HEK293 (cell line): ENCODE measurements around the gene PRR13.

Experiments used
- ELK4 ChIP-seq: IDR thresholded peaks from 2 replicates; pipeline ENCODE4 v1.6.1; 2011; ENCODE audit warnings: mild to moderate bottlenecking, low read depth, low read length, borderline replicate concordance
- GLI2 ChIP-seq: fragments of 450-650 bp; formaldehyde crosslinking; IDR thresholded peaks from 2 replicates; pipeline ENCODE4; 2017; ENCODE audit warnings: missing biosample characterization, missing genetic modification characterization, low read depth, borderline replicate concordance
- GLI4 ChIP-seq: fragments of 450-650 bp; formaldehyde crosslinking; IDR thresholded peaks from 2 replicates; pipeline ENCODE4 v1.5.1; 2016; ENCODE audit warnings: missing biosample characterization, missing genetic modification characterization
- HIC1 ChIP-seq: fragments of 450-650 bp; formaldehyde crosslinking; IDR thresholded peaks from 2 replicates; pipeline ENCODE4 v1.5.1; 2016; ENCODE audit warnings: missing biosample characterization, missing genetic modification characterization
- INSM2 ChIP-seq: fragments of 450-650 bp; formaldehyde crosslinking; IDR thresholded peaks from 2 replicates; pipeline ENCODE4 v1.5.1; 2016; ENCODE audit warnings: missing biosample characterization, missing genetic modification characterization
- KLF16 ChIP-seq: fragments of 450-650 bp; formaldehyde crosslinking; IDR thresholded peaks from 2 replicates; pipeline ENCODE4 v1.5.1; 2017; ENCODE audit warnings: missing biosample characterization, missing genetic modification characterization
- REPIN1 ChIP-seq: fragments of 450-650 bp; formaldehyde crosslinking; IDR thresholded peaks from 2 replicates; pipeline ENCODE4 v1.5.1; 2017; ENCODE audit warnings: missing biosample characterization, missing genetic modification characterization, low read depth
- SP2 ChIP-seq: fragments of 450-650 bp; formaldehyde crosslinking; IDR thresholded peaks from 2 replicates; pipeline ENCODE4 v1.5.1; 2016; ENCODE audit warnings: missing biosample characterization, missing genetic modification characterization
- TCF7L2 ChIP-seq: IDR thresholded peaks from 2 replicates; pipeline ENCODE4 v1.6.1; 2011; ENCODE audit warnings: low read depth, mild to moderate bottlenecking, inconsistent platforms, low read length, moderate library complexity, borderline replicate concordance
- ZBTB48 ChIP-seq: fragments of 450-650 bp; formaldehyde crosslinking; IDR thresholded peaks from 2 replicates; pipeline ENCODE4 v1.5.1; 2016; ENCODE audit warnings: missing biosample characterization, missing genetic modification characterization
- ZNF133 ChIP-seq: fragments of 450-650 bp; formaldehyde crosslinking; IDR thresholded peaks from 2 replicates; pipeline ENCODE4 v1.5.1; 2016; ENCODE audit warnings: missing biosample characterization, missing genetic modification characterization
- ZNF16 ChIP-seq: fragments of 450-650 bp; formaldehyde crosslinking; IDR thresholded peaks from 2 replicates; pipeline ENCODE4 v1.5.1; 2016; ENCODE audit warnings: low read depth, missing biosample characterization, missing genetic modification characterization
- ZNF223 ChIP-seq: fragments of 450-650 bp; formaldehyde crosslinking; IDR thresholded peaks from 2 replicates; pipeline ENCODE4 v1.5.1; 2016; ENCODE audit warnings: missing biosample characterization, missing genetic modification characterization
- ZNF23 ChIP-seq: fragments of 450-650 bp; formaldehyde crosslinking; IDR thresholded peaks from 2 replicates; pipeline ENCODE4 v1.5.1; 2016; ENCODE audit warnings: missing biosample characterization, missing genetic modification characterization, borderline replicate concordance
- ZNF311 ChIP-seq: fragments of 450-650 bp; formaldehyde crosslinking; IDR thresholded peaks from 2 replicates; pipeline ENCODE4 v1.5.1; 2017; ENCODE audit warnings: missing biosample characterization, missing genetic modification characterization, borderline replicate concordance
- ZNF335 ChIP-seq: fragments of 450-650 bp; formaldehyde crosslinking; conservative IDR thresholded peaks from 2 replicates; pipeline ENCODE4 v1.5.1; 2016; ENCODE audit warnings: missing biosample characterization, missing genetic modification characterization
- ZNF473 ChIP-seq: fragments of 450-650 bp; formaldehyde crosslinking; IDR thresholded peaks from 2 replicates; pipeline ENCODE4 v1.5.1; 2017; ENCODE audit warnings: missing biosample characterization, missing genetic modification characterization
- ZNF521 ChIP-seq: fragments of 450-650 bp; formaldehyde crosslinking; IDR thresholded peaks from 2 replicates; pipeline ENCODE4 v1.5.1; 2017; ENCODE audit warnings: missing biosample characterization, mild to moderate bottlenecking, missing genetic modification characterization
- ZNF560 ChIP-seq: fragments of 450-650 bp; formaldehyde crosslinking; IDR thresholded peaks from 2 replicates; pipeline ENCODE4 v1.5.1; 2017; ENCODE audit warnings: missing biosample characterization, missing genetic modification characterization, borderline replicate concordance
- ZNF664 ChIP-seq: fragments of 450-650 bp; formaldehyde crosslinking; IDR thresholded peaks from 2 replicates; pipeline ENCODE4 v1.5.1; 2016; ENCODE audit warnings: missing biosample characterization, missing genetic modification characterization
- ZNF670 ChIP-seq: fragments of 450-650 bp; formaldehyde crosslinking; IDR thresholded peaks from 2 replicates; pipeline ENCODE4 v1.5.1; 2016; ENCODE audit warnings: missing biosample characterization, missing genetic modification characterization, low read depth
- ZNF677 ChIP-seq: fragments of 450-650 bp; IDR thresholded peaks from 2 replicates; pipeline ENCODE4 v1.5.0; 2018; ENCODE audit warnings: missing biosample characterization, mild to moderate bottlenecking, missing genetic modification characterization, moderate library complexity
- ZNF777 ChIP-seq: fragments of 450-650 bp; formaldehyde crosslinking; IDR thresholded peaks from 2 replicates; pipeline ENCODE4 v1.5.1; 2017; ENCODE audit warnings: missing biosample characterization, missing genetic modification characterization, borderline replicate concordance
- ZNF785 ChIP-seq: fragments of 450-650 bp; formaldehyde crosslinking; IDR thresholded peaks from 2 replicates; pipeline ENCODE4 v1.5.1; 2016; ENCODE audit warnings: missing biosample characterization, missing genetic modification characterization
- ZSCAN30 ChIP-seq: fragments of 450-650 bp; IDR thresholded peaks from 2 replicates; pipeline ENCODE4 v1.5.1; 2018; ENCODE audit warnings: missing biosample characterization, mild to moderate bottlenecking, missing genetic modification characterization, moderate library complexity
- ZXDB ChIP-seq: fragments of 450-650 bp; formaldehyde crosslinking; IDR thresholded peaks from 2 replicates; pipeline ENCODE4 v1.5.1; 2016; ENCODE audit warnings: missing biosample characterization, missing genetic modification characterization
- TF ChIP-seq, protein P1 (sequence below): fragments of 450-650 bp; formaldehyde crosslinking; conservative IDR thresholded peaks from 2 replicates; pipeline ENCODE4 v1.5.1; 2016; ENCODE audit warnings: low read depth, missing biosample characterization, missing genetic modification characterization
- TF ChIP-seq, protein P2 (sequence below): fragments of 450-650 bp; formaldehyde crosslinking; conservative IDR thresholded peaks from 2 replicates; pipeline ENCODE4 v1.5.1; 2016; ENCODE audit warnings: low read depth, missing biosample characterization, missing genetic modification characterization

Gene PRR13

DNA sequence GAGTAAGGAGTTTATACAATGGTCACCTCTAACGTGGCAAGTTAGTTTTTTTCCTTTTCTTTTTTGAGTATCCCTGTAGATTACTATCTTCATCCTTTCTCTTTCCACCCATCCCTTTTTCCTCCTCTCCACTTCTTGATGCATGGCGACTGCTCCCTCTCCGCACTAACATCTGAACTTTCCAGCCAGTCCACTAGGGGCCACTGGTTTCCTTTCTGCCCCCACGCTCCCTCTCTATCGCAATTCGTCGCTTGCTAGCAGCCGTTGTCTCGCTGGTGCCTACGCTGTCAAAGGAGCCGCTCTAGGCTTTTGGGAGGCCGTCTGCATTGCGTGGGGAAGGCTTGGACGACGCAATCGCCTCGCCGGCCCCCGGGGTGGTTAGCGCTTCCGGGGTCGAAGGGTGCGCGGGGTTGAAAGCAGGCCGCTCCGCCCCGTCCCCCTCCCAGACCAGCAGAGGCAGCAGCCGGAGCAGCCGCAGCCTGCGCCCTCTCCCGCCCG lies 10.2 kb downstream of the PRR13 start, which contains the start of gene PCBP2 (continued):
- TF ChIP-seq, protein P1, sequence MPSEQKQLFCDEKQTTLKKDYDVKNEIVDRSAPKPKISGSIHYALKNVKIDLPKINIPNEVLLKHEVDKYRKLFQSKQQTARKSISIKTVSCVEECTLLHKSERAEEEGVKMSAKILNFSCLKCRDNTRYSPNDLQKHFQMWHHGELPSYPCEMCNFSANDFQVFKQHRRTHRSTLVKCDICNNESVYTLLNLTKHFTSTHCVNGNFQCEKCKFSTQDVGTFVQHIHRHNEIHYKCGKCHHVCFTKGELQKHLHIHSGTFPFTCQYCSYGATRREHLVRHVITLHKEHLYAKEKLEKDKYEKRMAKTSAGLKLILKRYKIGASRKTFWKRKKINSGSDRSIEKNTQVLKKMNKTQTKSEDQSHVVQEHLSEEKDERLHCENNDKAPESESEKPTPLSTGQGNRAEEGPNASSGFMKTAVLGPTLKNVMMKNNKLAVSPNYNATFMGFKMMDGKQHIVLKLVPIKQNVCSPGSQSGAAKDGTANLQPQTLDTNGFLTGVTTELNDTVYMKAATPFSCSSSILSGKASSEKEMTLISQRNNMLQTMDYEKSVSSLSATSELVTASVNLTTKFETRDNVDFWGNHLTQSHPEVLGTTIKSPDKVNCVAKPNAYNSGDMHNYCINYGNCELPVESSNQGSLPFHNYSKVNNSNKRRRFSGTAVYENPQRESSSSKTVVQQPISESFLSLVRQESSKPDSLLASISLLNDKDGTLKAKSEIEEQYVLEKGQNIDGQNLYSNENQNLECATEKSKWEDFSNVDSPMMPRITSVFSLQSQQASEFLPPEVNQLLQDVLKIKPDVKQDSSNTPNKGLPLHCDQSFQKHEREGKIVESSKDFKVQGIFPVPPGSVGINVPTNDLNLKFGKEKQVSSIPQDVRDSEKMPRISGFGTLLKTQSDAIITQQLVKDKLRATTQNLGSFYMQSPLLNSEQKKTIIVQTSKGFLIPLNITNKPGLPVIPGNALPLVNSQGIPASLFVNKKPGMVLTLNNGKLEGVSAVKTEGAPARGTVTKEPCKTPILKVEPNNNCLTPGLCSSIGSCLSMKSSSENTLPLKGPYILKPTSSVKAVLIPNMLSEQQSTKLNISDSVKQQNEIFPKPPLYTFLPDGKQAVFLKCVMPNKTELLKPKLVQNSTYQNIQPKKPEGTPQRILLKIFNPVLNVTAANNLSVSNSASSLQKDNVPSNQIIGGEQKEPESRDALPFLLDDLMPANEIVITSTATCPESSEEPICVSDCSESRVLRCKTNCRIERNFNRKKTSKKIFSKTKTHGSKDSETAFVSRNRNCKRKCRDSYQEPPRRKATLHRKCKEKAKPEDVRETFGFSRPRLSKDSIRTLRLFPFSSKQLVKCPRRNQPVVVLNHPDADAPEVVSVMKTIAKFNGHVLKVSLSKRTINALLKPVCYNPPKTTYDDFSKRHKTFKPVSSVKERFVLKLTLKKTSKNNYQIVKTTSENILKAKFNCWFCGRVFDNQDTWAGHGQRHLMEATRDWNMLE: peak; percentile 93
- TF ChIP-seq TCF7L2 (peak; percentile 42; the same call in 1 of the 2 replicates), GLI2 (tag by site-specific recombination) (no peak), ZNF223 (tag by site-specific recombination) (no peak), INSM2 (tag by site-specific recombination) (peak; percentile 83), REPIN1 (tag by site-specific recombination) (no peak), ZNF670 (no peak), ELK4 (no peak), ZXDB (tag by site-specific recombination) (peak; percentile 54), ZNF133 (no peak), ZSCAN30 (tag by site-specific recombination) (peak; percentile 86), KLF16 (tag by site-specific recombination) (no peak; the same call in 1 of the 2 replicates), HIC1 (tag by site-specific recombination) (no peak), ZNF777 (tag by site-specific recombination) (no peak), ZNF677 (tag by site-specific recombination) (no peak), ZNF521 (no peak), ZNF311 (no peak), GLI4 (no peak), ZNF473 (no peak), ZNF785 (tag by site-specific recombination) (no peak; the same call in 1 of the 2 replicates), SP2 (tag by site-specific recombination) (peak; percentile 82), ZNF560 (tag by site-specific recombination) (no peak), ZNF23 (tag by site-specific recombination) (no peak), ZBTB48 (no peak), ZNF335 (tag by site-specific recombination) (no peak; the same call in 1 of the 2 replicates), ZNF664 (tag by site-specific recombination) (no peak), ZNF16 (tag by site-specific recombination) (no peak)
- TF ChIP-seq, protein P2, sequence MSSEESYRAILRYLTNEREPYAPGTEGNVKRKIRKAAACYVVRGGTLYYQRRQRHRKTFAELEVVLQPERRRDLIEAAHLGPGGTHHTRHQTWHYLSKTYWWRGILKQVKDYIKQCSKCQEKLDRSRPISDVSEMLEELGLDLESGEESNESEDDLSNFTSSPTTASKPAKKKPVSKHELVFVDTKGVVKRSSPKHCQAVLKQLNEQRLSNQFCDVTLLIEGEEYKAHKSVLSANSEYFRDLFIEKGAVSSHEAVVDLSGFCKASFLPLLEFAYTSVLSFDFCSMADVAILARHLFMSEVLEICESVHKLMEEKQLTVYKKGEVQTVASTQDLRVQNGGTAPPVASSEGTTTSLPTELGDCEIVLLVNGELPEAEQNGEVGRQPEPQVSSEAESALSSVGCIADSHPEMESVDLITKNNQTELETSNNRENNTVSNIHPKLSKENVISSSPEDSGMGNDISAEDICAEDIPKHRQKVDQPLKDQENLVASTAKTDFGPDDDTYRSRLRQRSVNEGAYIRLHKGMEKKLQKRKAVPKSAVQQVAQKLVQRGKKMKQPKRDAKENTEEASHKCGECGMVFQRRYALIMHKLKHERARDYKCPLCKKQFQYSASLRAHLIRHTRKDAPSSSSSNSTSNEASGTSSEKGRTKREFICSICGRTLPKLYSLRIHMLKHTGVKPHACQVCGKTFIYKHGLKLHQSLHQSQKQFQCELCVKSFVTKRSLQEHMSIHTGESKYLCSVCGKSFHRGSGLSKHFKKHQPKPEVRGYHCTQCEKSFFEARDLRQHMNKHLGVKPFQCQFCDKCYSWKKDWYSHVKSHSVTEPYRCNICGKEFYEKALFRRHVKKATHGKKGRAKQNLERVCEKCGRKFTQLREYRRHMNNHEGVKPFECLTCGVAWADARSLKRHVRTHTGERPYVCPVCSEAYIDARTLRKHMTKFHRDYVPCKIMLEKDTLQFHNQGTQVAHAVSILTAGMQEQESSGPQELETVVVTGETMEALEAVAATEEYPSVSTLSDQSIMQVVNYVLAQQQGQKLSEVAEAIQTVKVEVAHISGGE (tag by site-specific recombination): peak; percentile 96
